Fibroblast of lung (primary cell): ENCODE data around the gene NIFK. TPM values are rescaled to one million over a fixed set of nuclear protein-coding genes. Genes with fewer than 3 reads are reported as not detected.
"Not testable (repeated sequence)": the region's sequence is repeated elsewhere in the genome, so short reads cannot be mapped to it uniquely, and the experiment has no call there.

Source experiments
- DNase-seq, 2 donors: peaks; one replicate each; pipeline versions ENCODE4 v3.0.0 to v3.0.0-alpha.2; 2010; ENCODE audit warnings: low read depth in 2 of 2
- H2AFZ ChIP-seq: 2 replicates; pipeline ENCODE4 v1.5.1; 2012; ENCODE audit warnings: low read length, control low read depth, inconsistent platforms
- H3K27ac ChIP-seq: 2 replicates; pipeline ENCODE4 v1.5.1; 2011; ENCODE audit warnings: low read length, control low read depth; ENCODE audit not compliant: insufficient read depth
- H3K27me3 ChIP-seq: 2 replicates; pipeline ENCODE4 v1.5.1; 2011; ENCODE audit warnings: mild to moderate bottlenecking, low read length; ENCODE audit not compliant: control insufficient read depth, insufficient read depth
- H3K36me3 ChIP-seq: 2 replicates; pipeline ENCODE4 v1.5.1; 2011; ENCODE audit warnings: low read length; ENCODE audit not compliant: control insufficient read depth, insufficient read depth
- H3K4me1 ChIP-seq: 2 replicates; pipeline ENCODE4 v1.5.1; 2011; ENCODE audit warnings: low read length; ENCODE audit not compliant: control insufficient read depth, insufficient read depth; ENCODE audit errors: extremely low read depth
- H3K4me2 ChIP-seq: 2 replicates; pipeline ENCODE4 v1.5.1; 2011; ENCODE audit warnings: low read length, control low read depth; ENCODE audit not compliant: insufficient read depth; ENCODE audit errors: extremely low read depth
- H3K4me3 ChIP-seq, 4 experiments: fragments of 200-600 bp in 1 of 4; sonication (generic) in 1 of 4; replicated peaks in 1 of 4; 2 replicates each; pipeline ENCODE4 v1.5.1; 2011 to 2016; ENCODE audit warnings: low read length in 4 of 4, low read depth in 3 of 4, mild to moderate bottlenecking in 3 of 4, control low read depth in 2 of 4, inconsistent platforms in 1 of 4, mixed read lengths in 1 of 4; ENCODE audit not compliant: insufficient read depth in 1 of 4; ENCODE audit errors: control extremely low read depth in 1 of 4
- H3K79me2 ChIP-seq: 2 replicates; pipeline ENCODE4 v1.5.1; 2012; ENCODE audit warnings: mild to moderate bottlenecking, low read length, inconsistent platforms; ENCODE audit not compliant: control insufficient read depth, insufficient read depth
- H3K9ac ChIP-seq: 2 replicates; pipeline ENCODE4 v1.5.1; 2011; ENCODE audit warnings: mild to moderate bottlenecking, low read length, control low read depth; ENCODE audit not compliant: insufficient read depth
- H3K9me3 ChIP-seq: 2 replicates; pipeline ENCODE4 v1.5.1; 2012; ENCODE audit warnings: low read depth, low read length; ENCODE audit not compliant: control insufficient read depth, insufficient read depth
- H4K20me1 ChIP-seq: 2 replicates; pipeline ENCODE4 v1.5.1; 2011; ENCODE audit warnings: low read length; ENCODE audit not compliant: control insufficient read depth, insufficient read depth; ENCODE audit errors: extremely low read depth
- EZH2 ChIP-seq: IDR thresholded peaks from 2 replicates; pipeline ENCODE4 v1.5.1; 2012; ENCODE audit warnings: low read length, control low read depth, mild to moderate bottlenecking; ENCODE audit errors: missing control alignments
- polyA plus RNA-seq, 2 donors: library from polyadenylated mRNA; depleted of rRNA in 1 of 2; stranded (reverse) in 1 of 2; unstranded in 1 of 2; fragments of >200 nt; gene quantifications; 2 replicates each; pipeline ENCODE4 v1.2.1, GENCODE V29; 2011 to 2012; ENCODE audit warnings: missing spikeins in 1 of 2
- total RNA-seq: library from RNA; depleted of rRNA; stranded (reverse); fragments of >200 nt; gene quantifications from 2 replicates; pipeline ENCODE4 v1.2.1, GENCODE V29; 2014
- TF ChIP-seq, protein P1 (sequence below), 2 donors: IDR thresholded peaks in 1 of 2; conservative IDR thresholded peaks in 1 of 2; 1 replicate in 1 of 2; 2 replicates in 1 of 2; pipeline ENCODE4 v1.5.1; 2011 to 2012; ENCODE audit warnings: low read length in 2 of 2, control low read depth in 1 of 2, inconsistent platforms in 1 of 2, low read depth in 1 of 2, mild to moderate bottlenecking in 1 of 2

The NIFK gene
- total and polyA plus RNA-seq, 2 donors (not counting 1 experiment from before 2014, with no cell fraction given) = 30.7 to 47.4 TPM

DNA sequence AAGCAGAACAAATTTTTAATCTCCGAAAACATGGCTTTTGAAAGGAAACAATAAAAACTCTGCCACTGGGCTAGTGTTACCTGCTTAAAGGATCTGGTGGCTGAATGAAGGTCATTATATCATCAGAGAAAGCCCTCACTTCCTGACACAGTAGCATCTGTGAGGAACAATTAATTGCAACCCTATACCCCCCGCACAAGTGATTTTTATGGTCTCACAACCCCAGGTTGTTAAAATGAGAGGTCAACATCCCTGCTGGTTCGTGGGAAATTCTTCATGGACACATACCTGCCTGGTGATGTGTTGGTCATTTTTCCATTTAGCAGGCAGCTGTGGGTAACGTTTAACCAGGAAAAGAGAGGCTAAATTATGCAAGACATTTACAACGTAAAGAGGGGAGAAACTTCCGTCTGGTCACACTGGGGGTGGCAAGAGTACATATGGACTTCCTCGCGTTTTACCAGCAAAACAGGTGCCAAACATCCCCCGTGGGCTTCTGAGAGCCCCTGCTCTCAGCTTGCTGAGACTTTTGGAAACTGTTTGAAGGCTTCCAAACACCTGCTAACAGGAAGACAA, 29.2 kb downstream of the NIFK start:
- no peak for TF ChIP-seq EZH2
- TF ChIP-seq, protein P1, sequence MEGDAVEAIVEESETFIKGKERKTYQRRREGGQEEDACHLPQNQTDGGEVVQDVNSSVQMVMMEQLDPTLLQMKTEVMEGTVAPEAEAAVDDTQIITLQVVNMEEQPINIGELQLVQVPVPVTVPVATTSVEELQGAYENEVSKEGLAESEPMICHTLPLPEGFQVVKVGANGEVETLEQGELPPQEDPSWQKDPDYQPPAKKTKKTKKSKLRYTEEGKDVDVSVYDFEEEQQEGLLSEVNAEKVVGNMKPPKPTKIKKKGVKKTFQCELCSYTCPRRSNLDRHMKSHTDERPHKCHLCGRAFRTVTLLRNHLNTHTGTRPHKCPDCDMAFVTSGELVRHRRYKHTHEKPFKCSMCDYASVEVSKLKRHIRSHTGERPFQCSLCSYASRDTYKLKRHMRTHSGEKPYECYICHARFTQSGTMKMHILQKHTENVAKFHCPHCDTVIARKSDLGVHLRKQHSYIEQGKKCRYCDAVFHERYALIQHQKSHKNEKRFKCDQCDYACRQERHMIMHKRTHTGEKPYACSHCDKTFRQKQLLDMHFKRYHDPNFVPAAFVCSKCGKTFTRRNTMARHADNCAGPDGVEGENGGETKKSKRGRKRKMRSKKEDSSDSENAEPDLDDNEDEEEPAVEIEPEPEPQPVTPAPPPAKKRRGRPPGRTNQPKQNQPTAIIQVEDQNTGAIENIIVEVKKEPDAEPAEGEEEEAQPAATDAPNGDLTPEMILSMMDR (conservative IDR thresholded peaks at IDR 0.05 in 1 of 2, IDR thresholded peaks at IDR 0.05 in 1 of 2; ENCODE audit: low read depth in 1 of 2, low read length in 2 of 2) = no peak
- H3K27me3 ChIP-seq = no peaks in the 10 kb centered on the region
- no peaks in the 10 kb centered on the region for H3K9me3 ChIP-seq
- no peaks in the 10 kb centered on the region for H3K36me3 ChIP-seq
- no peak overlapping the region for H3K27ac ChIP-seq
- no peak overlapping the region for H3K4me2 ChIP-seq
- no peak overlapping the region for H3K4me3 ChIP-seq
- peaks cover 5% of the 10 kb centered on the region for H3K4me1 ChIP-seq
- H4K20me1 ChIP-seq = no peaks in the 10 kb centered on the region
- no peak overlapping the region for H2AFZ ChIP-seq
- peak in 1 of 2 donors; percentile 11 for DNase-seq
- no peak overlapping the region for H3K9ac ChIP-seq
- no peaks in the 10 kb centered on the region for H3K79me2 ChIP-seq

DNA sequence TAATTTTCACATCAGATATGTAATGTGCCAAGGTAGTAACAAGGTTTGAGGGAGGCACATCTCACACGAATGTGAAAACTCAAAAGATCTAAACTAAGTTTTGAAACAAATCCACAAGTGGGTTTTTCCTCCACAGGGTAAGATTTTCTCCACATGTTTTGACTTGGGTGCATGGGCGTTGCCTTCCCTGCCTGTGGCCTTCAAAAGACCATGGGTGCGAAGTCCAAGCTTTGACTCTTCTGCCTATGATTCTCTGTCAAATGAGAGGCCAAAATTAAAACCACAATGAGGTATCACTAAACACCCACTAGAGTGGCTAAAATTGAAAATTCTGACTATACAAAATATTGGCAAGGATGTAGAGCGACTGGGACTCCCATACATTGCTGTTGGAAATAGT, 30.7 kb downstream of the NIFK start:
- no peak overlapping the region for H3K4me3 ChIP-seq
- no peaks in the 10 kb centered on the region for H3K36me3 ChIP-seq
- no peaks in the 10 kb centered on the region for H3K79me2 ChIP-seq
- H4K20me1 ChIP-seq = no peaks in the 10 kb centered on the region
- no peak for TF ChIP-seq EZH2
- TF ChIP-seq, protein P1 (conservative IDR thresholded peaks at IDR 0.05 in 1 of 2, IDR thresholded peaks at IDR 0.05 in 1 of 2; ENCODE audit: low read depth in 1 of 2, low read length in 2 of 2) = no peak
- no peaks in the 10 kb centered on the region for H3K9me3 ChIP-seq
- H3K27ac ChIP-seq = no peak overlapping the region
- H3K27me3 ChIP-seq = no peaks in the 10 kb centered on the region
- H3K4me1 ChIP-seq = peaks cover 4% of the 10 kb centered on the region
- H3K4me2 ChIP-seq = no peak overlapping the region
- no peak for DNase-seq
- no peak overlapping the region for H3K9ac ChIP-seq
- no peak overlapping the region for H2AFZ ChIP-seq

DNA sequence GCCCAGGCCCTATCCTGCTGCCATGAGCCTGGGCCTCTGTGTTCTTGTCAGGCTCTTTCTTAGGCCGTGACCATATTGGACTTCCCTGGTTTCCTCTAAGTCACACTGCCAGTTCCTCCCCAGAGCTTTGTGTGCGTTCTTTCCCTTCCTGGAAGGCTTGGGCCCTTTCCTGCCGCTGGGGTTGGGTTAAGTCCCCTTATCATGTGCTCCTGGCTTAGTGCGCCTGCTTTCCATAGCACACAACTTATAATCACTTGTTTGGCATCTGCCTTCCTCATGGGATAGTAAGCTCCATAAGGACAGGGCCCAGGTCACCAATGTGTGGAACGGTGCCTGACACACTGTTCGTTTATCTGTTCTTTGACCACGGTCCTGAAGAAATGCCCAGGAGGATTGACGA, 31.3 kb downstream of the NIFK start:
- Histone ChIP-seq H3K27me3 (no peaks in the 10 kb centered on the region), H2AFZ (no peak overlapping the region), H3K9me3 (no peaks in the 10 kb centered on the region), H3K27ac (no peak overlapping the region), H3K9ac (no peak overlapping the region), H3K4me2 (no peak overlapping the region), H3K36me3 (no peaks in the 10 kb centered on the region), H3K79me2 (no peaks in the 10 kb centered on the region), H3K4me3 (no peak overlapping the region), H3K4me1 (peaks cover under 1% of the 10 kb centered on the region), H4K20me1 (no peaks in the 10 kb centered on the region)
- no peak for DNase-seq
- no peak for TF ChIP-seq EZH2
- TF ChIP-seq, protein P1 (conservative IDR thresholded peaks at IDR 0.05 in 1 of 2, IDR thresholded peaks at IDR 0.05 in 1 of 2; ENCODE audit: low read depth in 1 of 2, low read length in 2 of 2) = no peak

DNA sequence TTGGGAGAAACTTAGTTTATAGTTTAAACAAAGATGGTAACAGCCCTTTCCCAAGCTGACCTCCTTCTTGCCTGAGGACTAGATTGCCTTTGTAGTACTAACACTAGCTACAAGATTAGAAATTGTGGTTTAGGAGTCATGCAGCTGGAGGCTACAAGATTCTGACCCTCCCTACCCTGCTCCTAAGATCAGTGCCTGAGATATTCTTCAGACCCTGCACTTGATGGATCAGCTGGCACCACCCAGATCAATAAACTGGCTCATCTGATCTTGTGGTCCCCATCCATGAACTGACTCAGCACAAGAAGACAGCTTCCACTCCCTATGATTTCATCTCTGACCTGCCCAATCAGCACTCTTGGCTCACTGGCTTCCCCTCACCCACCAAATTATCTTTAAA, 34.9 kb downstream of the NIFK start:
- H3K79me2 ChIP-seq, H4K20me1 ChIP-seq, H3K9ac ChIP-seq, DNase-seq, H3K27ac ChIP-seq, H3K27me3 ChIP-seq, H2AFZ ChIP-seq, H3K4me3 ChIP-seq, H3K4me2 ChIP-seq, H3K36me3 ChIP-seq, H3K4me1 ChIP-seq, H3K9me3 ChIP-seq: not testable (repeated sequence)
